ENCODE data around the gene SERINC3. TPM values are rescaled to one million over a fixed set of nuclear protein-coding genes. Genes with fewer than 3 reads are reported as not detected.

SERINC3 gene
- polyA plus RNA-seq, 1 of the 3 experiments (the other 2 are of a cell fraction) = 105 TPM

DNA sequence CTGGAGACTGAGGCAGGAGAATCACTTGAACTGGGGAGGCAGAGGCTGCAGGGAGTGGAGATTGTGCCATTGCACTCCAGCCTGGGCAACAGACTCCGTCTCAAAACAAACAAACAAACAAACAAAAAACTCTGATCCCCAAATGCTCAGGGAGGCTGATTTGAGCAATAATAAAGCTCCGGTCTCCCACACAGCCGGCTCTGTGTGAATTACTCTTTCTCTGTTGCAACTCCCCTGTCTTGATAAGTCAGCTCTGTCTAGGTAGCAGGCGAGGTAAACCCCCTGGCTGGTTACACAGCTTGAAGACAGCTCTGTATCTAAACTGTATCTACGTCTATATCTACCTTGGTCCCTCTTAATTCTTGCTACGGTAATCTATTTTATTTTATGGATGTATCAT, 6.4 kb upstream of the SERINC3 start:
- H3K4me1 ChIP-seq (ENCODE audit: control insufficient read depth in 1 of 2, insufficient read depth in 2 of 2, low read depth in 1 of 2, low read length in 1 of 2) = peaks cover 10 to 11% of the 10 kb centered on the region in 2 experiments

DNA sequence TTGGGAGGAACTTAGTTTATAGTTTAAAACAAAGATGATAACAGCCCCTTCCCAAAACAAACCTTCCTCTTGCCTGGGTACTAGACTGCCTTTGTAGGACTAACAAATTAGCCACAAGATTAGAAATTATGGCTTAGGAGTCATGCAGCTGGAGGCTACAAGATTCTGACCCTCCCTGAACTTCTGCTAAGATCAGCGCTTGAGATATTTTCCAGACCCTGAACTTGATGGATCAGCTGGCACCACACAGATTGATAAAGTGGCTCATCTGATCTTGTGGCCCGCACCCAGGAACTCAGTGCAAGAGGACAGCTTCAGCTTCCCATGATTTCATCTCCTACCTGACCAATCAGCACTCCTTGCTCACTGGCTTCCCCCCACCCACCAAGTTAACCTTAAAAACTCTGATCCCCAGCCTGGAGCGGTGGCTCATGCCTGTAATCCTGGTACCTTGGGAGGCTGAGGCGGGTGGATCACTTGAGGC, 5.9 kb upstream of the SERINC3 start:
- H3K9ac ChIP-seq = no peak overlapping the region
- H3K4me3 ChIP-seq (ENCODE audit: low read depth in 2 of 2, low read length in 1 of 2) = no peak overlapping the region
- peaks cover 11% of the 10 kb centered on the region for H3F3A ChIP-seq (replicated peaks; ENCODE audit: insufficient read depth)
- no peak for DNase-seq
- H3K4me1 ChIP-seq (ENCODE audit: control insufficient read depth in 1 of 2, insufficient read depth in 2 of 2, low read depth in 1 of 2, low read length in 1 of 2) = peaks cover 9 to 10% of the 10 kb centered on the region in 2 experiments
- H2AFZ ChIP-seq (ENCODE audit: low read depth) = no peak overlapping the region
- H3K4me2 ChIP-seq = no peak overlapping the region
- no peaks in the 10 kb centered on the region for H3K36me3 ChIP-seq (replicated peaks in 1 of 2; ENCODE audit: control insufficient read depth in 1 of 2, insufficient read depth in 2 of 2, low read length in 1 of 2)
- no peaks in the 10 kb centered on the region for H3K9me2 ChIP-seq
- H3K79me2 ChIP-seq (ENCODE audit: insufficient read depth) = peaks cover 17% of the 10 kb centered on the region
- ChIA-PET POLR2A (no interaction called here), CTCF (interaction anchor here (2.2 to 2.3 kb wide), 2 partner anchors 20 to 82 kb away, joined by 6 to 9 read pairs; no protein-coding TSS in a partner anchor)
- no peaks in the 10 kb centered on the region for H3K9me3 ChIP-seq
- no peak overlapping the region for H3K27ac ChIP-seq (ENCODE audit: low read depth in 2 of 2, low read length in 1 of 2)
- no peaks in the 10 kb centered on the region for H3K27me3 ChIP-seq (ENCODE audit: insufficient read depth)
- TF ChIP-seq MEF2A (IDR thresholded peaks at IDR 0.05; ENCODE audit: borderline replicate concordance, low read depth) = no peak
- no peak for TF ChIP-seq NFIC (IDR thresholded peaks at IDR 0.05; ENCODE audit: borderline replicate concordance)
- TF ChIP-seq, protein P1, sequence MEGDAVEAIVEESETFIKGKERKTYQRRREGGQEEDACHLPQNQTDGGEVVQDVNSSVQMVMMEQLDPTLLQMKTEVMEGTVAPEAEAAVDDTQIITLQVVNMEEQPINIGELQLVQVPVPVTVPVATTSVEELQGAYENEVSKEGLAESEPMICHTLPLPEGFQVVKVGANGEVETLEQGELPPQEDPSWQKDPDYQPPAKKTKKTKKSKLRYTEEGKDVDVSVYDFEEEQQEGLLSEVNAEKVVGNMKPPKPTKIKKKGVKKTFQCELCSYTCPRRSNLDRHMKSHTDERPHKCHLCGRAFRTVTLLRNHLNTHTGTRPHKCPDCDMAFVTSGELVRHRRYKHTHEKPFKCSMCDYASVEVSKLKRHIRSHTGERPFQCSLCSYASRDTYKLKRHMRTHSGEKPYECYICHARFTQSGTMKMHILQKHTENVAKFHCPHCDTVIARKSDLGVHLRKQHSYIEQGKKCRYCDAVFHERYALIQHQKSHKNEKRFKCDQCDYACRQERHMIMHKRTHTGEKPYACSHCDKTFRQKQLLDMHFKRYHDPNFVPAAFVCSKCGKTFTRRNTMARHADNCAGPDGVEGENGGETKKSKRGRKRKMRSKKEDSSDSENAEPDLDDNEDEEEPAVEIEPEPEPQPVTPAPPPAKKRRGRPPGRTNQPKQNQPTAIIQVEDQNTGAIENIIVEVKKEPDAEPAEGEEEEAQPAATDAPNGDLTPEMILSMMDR (IDR thresholded peaks at IDR 0.05) = no peak
- H4K20me1 ChIP-seq (ENCODE audit: insufficient read depth) = no peaks in the 10 kb centered on the region
- 74% methylated on average over 4 of the region's 4 CpGs for WGBS (ENCODE audit: low lambda C conversion rate)

More for the DNA sequence above, 6.4 kb upstream of the SERINC3 start:
- H3K4me2 ChIP-seq = no peak overlapping the region
- ChIA-PET POLR2A (no interaction called here), CTCF (interaction anchor here (2.3 kb wide), 1 partner anchor 81 kb away, joined by 9 read pairs; no protein-coding TSS in a partner anchor)
- H4K20me1 ChIP-seq (ENCODE audit: insufficient read depth) = no peaks in the 10 kb centered on the region
- H3K27ac ChIP-seq (ENCODE audit: low read depth in 2 of 2, low read length in 1 of 2) = no peak overlapping the region
- no peaks in the 10 kb centered on the region for H3K9me2 ChIP-seq
- H3K79me2 ChIP-seq (ENCODE audit: insufficient read depth) = peaks cover 22% of the 10 kb centered on the region
- TF ChIP-seq RAD21 (IDR thresholded peaks at IDR 0.05; ENCODE audit: low read length) (no peak), SMC3 (IDR thresholded peaks at IDR 0.05; ENCODE audit: low read depth, low read length) (no peak), EP300 (IDR thresholded peaks at IDR 0.05; ENCODE audit: borderline replicate concordance in 1 of 2, low read depth in 1 of 2, low read length in 1 of 2) (no peak), GATA2 (CRISPR knock-in tag; IDR thresholded peaks at IDR 0.05) (no peak)
- TF ChIP-seq, protein P2, sequence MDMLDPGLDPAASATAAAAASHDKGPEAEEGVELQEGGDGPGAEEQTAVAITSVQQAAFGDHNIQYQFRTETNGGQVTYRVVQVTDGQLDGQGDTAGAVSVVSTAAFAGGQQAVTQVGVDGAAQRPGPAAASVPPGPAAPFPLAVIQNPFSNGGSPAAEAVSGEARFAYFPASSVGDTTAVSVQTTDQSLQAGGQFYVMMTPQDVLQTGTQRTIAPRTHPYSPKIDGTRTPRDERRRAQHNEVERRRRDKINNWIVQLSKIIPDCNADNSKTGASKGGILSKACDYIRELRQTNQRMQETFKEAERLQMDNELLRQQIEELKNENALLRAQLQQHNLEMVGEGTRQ (IDR thresholded peaks at IDR 0.05; ENCODE audit: borderline replicate concordance, low read depth, low read length) = no peak
- TF ChIP-seq, protein P3, sequence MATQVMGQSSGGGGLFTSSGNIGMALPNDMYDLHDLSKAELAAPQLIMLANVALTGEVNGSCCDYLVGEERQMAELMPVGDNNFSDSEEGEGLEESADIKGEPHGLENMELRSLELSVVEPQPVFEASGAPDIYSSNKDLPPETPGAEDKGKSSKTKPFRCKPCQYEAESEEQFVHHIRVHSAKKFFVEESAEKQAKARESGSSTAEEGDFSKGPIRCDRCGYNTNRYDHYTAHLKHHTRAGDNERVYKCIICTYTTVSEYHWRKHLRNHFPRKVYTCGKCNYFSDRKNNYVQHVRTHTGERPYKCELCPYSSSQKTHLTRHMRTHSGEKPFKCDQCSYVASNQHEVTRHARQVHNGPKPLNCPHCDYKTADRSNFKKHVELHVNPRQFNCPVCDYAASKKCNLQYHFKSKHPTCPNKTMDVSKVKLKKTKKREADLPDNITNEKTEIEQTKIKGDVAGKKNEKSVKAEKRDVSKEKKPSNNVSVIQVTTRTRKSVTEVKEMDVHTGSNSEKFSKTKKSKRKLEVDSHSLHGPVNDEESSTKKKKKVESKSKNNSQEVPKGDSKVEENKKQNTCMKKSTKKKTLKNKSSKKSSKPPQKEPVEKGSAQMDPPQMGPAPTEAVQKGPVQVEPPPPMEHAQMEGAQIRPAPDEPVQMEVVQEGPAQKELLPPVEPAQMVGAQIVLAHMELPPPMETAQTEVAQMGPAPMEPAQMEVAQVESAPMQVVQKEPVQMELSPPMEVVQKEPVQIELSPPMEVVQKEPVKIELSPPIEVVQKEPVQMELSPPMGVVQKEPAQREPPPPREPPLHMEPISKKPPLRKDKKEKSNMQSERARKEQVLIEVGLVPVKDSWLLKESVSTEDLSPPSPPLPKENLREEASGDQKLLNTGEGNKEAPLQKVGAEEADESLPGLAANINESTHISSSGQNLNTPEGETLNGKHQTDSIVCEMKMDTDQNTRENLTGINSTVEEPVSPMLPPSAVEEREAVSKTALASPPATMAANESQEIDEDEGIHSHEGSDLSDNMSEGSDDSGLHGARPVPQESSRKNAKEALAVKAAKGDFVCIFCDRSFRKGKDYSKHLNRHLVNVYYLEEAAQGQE (IDR thresholded peaks at IDR 0.05; ENCODE audit: low read depth, low read length) = no peak
- H3K4me3 ChIP-seq (ENCODE audit: low read depth in 2 of 2, low read length in 1 of 2) = no peak overlapping the region
- H3F3A ChIP-seq (replicated peaks; ENCODE audit: insufficient read depth) = peaks cover 14% of the 10 kb centered on the region
- H3K9me3 ChIP-seq = no peaks in the 10 kb centered on the region
- H3K9ac ChIP-seq = no peak overlapping the region
- WGBS (ENCODE audit: low lambda C conversion rate) = 89% methylated on average over 6 of the region's 6 CpGs
- no peaks in the 10 kb centered on the region for H3K36me3 ChIP-seq (replicated peaks in 1 of 2; ENCODE audit: control insufficient read depth in 1 of 2, insufficient read depth in 2 of 2, low read length in 1 of 2)
- no peak for DNase-seq
- H3K27me3 ChIP-seq (ENCODE audit: insufficient read depth) = no peaks in the 10 kb centered on the region
- no peak overlapping the region for H2AFZ ChIP-seq (ENCODE audit: low read depth)

Measured in SK-N-SH (cell line).